Choroid plexus epithelial cell (primary cell): ENCODE results near the gene SCCPDH.
"Not testable (repeated sequence)": the region's sequence is repeated elsewhere in the genome, so short reads cannot be mapped to it uniquely, and the experiment has no call there.

Experiments used
- DNase-seq: peaks from one replicate; pipeline ENCODE4 v3.0.0-alpha.2; 2010; ENCODE audit warnings: low read depth
- H3K4me3 ChIP-seq: 2 replicates; pipeline ENCODE4 v1.5.1; 2011; ENCODE audit warnings: low read depth, mild to moderate bottlenecking, control low read depth, low read length, moderate library complexity
- CTCF ChIP-seq: conservative IDR thresholded peaks from 2 replicates; pipeline ENCODE4 v1.5.1; 2011; ENCODE audit warnings: low read depth, mild to moderate bottlenecking, control low read depth, inconsistent platforms, low read length, moderate library complexity

Gene SCCPDH

DNA sequence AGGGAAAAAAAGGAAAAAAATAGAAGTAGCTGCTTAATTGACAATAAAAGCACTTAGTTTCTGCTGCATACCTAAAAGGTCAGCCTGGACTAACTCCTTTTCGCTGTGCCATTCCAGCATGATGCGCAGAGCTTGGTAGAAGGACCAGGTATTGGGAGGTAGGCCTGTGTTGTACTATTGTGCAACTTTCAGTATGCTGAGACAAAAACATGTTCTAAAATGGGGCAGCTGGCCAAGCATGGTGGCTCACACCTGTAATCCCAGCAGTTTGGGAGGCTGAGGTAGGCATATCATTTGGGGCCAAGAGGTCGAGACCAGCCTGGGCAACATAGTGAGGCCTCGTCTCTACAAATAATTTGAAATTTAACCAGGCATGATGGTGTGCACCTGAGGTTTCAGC is 15.0 kb upstream of the SCCPDH start:
- DNase-seq: no peak
- no peak overlapping the region for H3K4me3 ChIP-seq
- no peak for TF ChIP-seq CTCF

- DNase-seq: no peak
- TF ChIP-seq CTCF: no peak
- no peak overlapping the region for H3K4me3 ChIP-seq
Measured at GRCh38 chr1:246709835-246710234, 14.4 kb upstream of the SCCPDH start.

- H3K4me3 ChIP-seq: no peak overlapping the region
- no peak for TF ChIP-seq CTCF
- no peak for DNase-seq
Measured at GRCh38 chr1:246711548-246712003, 12.6 kb upstream of the SCCPDH start.

- DNase-seq: not testable (repeated sequence)
Measured at GRCh38 chr1:246712428-246712827, 11.8 kb upstream of the SCCPDH start.

DNA sequence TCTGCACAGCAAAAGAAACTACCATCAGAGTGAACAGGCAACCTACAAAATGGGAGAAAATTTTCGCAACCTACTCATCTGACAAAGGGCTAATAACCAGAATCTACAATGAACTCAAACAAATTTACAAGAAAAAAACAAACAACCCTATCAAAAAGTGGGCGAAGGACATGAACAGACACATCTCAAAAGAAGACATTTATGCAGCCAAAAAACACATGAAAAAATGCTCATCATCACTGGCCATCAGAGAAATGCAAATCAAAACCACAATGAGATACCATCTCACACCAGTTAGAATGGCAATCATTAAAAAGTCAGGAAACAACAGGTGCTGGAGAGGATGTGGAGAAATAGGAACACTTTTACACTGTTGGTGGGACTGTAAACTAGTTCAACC is 4.8 kb upstream of the SCCPDH start:
- H3K4me3 ChIP-seq, DNase-seq: not testable (repeated sequence)

More at GRCh38 chr1:246712428-246712827, 11.8 kb upstream of the SCCPDH start:
- not testable (repeated sequence) for H3K4me3 ChIP-seq

- not testable (repeated sequence) for DNase-seq, H3K4me3 ChIP-seq
Measured at GRCh38 chr1:246720814-246721213, 3.4 kb upstream of the SCCPDH start.

DNA sequence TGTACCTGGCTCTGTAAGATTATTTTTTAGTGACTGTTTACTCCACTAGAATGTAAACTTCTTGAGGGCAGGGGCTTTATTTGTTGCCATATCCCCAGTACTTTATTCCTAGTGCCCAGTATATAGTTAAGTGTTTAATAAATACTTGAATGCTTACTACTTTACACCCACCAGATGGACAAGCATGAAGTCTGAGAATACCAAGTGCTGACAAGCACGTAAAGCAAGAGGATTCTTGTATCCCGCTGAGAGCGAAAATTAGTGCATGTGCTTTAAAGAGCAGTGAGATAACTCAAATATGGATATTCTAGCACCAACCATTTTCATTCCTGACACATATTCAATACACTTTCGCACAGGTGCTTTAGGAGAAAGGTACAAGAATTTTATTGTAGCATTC is 1.5 kb upstream of the SCCPDH start:
- DNase-seq: no peak
- TF ChIP-seq CTCF: no peak
- H3K4me3 ChIP-seq: no peak overlapping the region

- no peak for TF ChIP-seq CTCF
- DNase-seq: peak; percentile 49
- peak overlapping the region; percentile 88 for H3K4me3 ChIP-seq
Measured at GRCh38 chr1:246724731-246725095, 504 bp downstream of the SCCPDH start.

- TF ChIP-seq CTCF: no peak
- no peak for DNase-seq
- H3K4me3 ChIP-seq: peak overlapping the region; percentile 88
Measured at GRCh38 chr1:246725191-246725590, 982 bp downstream of the SCCPDH start.
